ENCODE results near the gene ADAM23. TPM values are rescaled to one million over a fixed set of nuclear protein-coding genes. Genes with fewer than 3 reads are reported as not detected.
A peak's percentile ranks its signal among the peaks of the same experiment; 100 is the strongest.

Gene ADAM23
- total RNA-seq, 1 donor from 2014 or later = 3.7 TPM

- Histone ChIP-seq H3K9me3 (ENCODE audit: control insufficient read depth in 3 of 3, low read length in 3 of 3) (no peaks in the 10 kb centered on the region), H3K27me3 (ENCODE audit: control insufficient read depth in 3 of 3, insufficient read depth in 3 of 3, low read length in 3 of 3) (no peaks in the 10 kb centered on the region), H3K4me3 (ENCODE audit: low read length in 3 of 3) (no peak overlapping the region), H3K9ac (ENCODE audit: low read depth in 1 of 3, low read length in 3 of 3) (no peak overlapping the region), H3K27ac (ENCODE audit: low read depth, low read length) (no peak overlapping the region), H3K36me3 (ENCODE audit: control insufficient read depth in 3 of 3, insufficient read depth in 3 of 3, low read length in 3 of 3) (no peaks in the 10 kb centered on the region), H3K4me1 (ENCODE audit: control insufficient read depth in 3 of 3, insufficient read depth in 3 of 3, low read length in 3 of 3) (peaks cover 0 to 1% (median under 1%) of the 10 kb centered on the region in 3 donors)
These were observed 83.1 kb downstream of the ADAM23 start for GRCh38 chr2:206526416-206526815.

- H3K4me3 ChIP-seq (ENCODE audit: low read length in 3 of 3) = no peak overlapping the region
- no peaks in the 10 kb centered on the region for H3K36me3 ChIP-seq (ENCODE audit: control insufficient read depth in 3 of 3, insufficient read depth in 3 of 3, low read length in 3 of 3)
- H3K4me1 ChIP-seq (ENCODE audit: control insufficient read depth in 3 of 3, insufficient read depth in 3 of 3, low read length in 3 of 3) = peaks cover 4 to 7% (median 6%) of the 10 kb centered on the region in 3 donors
- no peak overlapping the region for H3K27ac ChIP-seq (ENCODE audit: low read depth, low read length)
- no peak overlapping the region for H3K9ac ChIP-seq (ENCODE audit: low read depth in 1 of 3, low read length in 3 of 3)
- H3K27me3 ChIP-seq (ENCODE audit: control insufficient read depth in 3 of 3, insufficient read depth in 3 of 3, low read length in 3 of 3) = no peaks in the 10 kb centered on the region
- no peaks in the 10 kb centered on the region for H3K9me3 ChIP-seq (ENCODE audit: control insufficient read depth in 3 of 3, low read length in 3 of 3)
These were observed 83.8 kb downstream of the ADAM23 start for GRCh38 chr2:206527153-206527552.

GRCh38 chr2:206530727-206531126 lies 87.4 kb downstream of the ADAM23 start:
- no peak overlapping the region for H3K9ac ChIP-seq (ENCODE audit: low read depth in 1 of 3, low read length in 3 of 3)
- H3K27me3 ChIP-seq (ENCODE audit: control insufficient read depth in 3 of 3, insufficient read depth in 3 of 3, low read length in 3 of 3) = no peaks in the 10 kb centered on the region
- H3K9me3 ChIP-seq (ENCODE audit: control insufficient read depth in 3 of 3, low read length in 3 of 3) = no peaks in the 10 kb centered on the region
- no peaks in the 10 kb centered on the region for H3K36me3 ChIP-seq (ENCODE audit: control insufficient read depth in 3 of 3, insufficient read depth in 3 of 3, low read length in 3 of 3)
- H3K4me1 ChIP-seq (ENCODE audit: control insufficient read depth in 3 of 3, insufficient read depth in 3 of 3, low read length in 3 of 3) = peaks cover 4 to 7% (median 6%) of the 10 kb centered on the region in 3 donors
- H3K27ac ChIP-seq (ENCODE audit: low read depth, low read length) = no peak overlapping the region
- no peak overlapping the region for H3K4me3 ChIP-seq (ENCODE audit: low read length in 3 of 3)

GRCh38 chr2:206531996-206532543 lies 88.7 kb downstream of the ADAM23 start:
- peak overlapping the region; percentile 61 for H3K27ac ChIP-seq (ENCODE audit: low read depth, low read length)
- no peak overlapping the region for H3K4me3 ChIP-seq (ENCODE audit: low read length in 3 of 3)
- no peaks in the 10 kb centered on the region for H3K27me3 ChIP-seq (ENCODE audit: control insufficient read depth in 3 of 3, insufficient read depth in 3 of 3, low read length in 3 of 3)
- H3K4me1 ChIP-seq (ENCODE audit: control insufficient read depth in 3 of 3, insufficient read depth in 3 of 3, low read length in 3 of 3) = peaks cover 4 to 7% (median 6%) of the 10 kb centered on the region in 3 donors
- H3K36me3 ChIP-seq (ENCODE audit: control insufficient read depth in 3 of 3, insufficient read depth in 3 of 3, low read length in 3 of 3) = no peaks in the 10 kb centered on the region
- peak overlapping the region in 1 of 3 donors; percentile 35 for H3K9ac ChIP-seq (ENCODE audit: low read depth in 1 of 3, low read length in 3 of 3)
- no peaks in the 10 kb centered on the region for H3K9me3 ChIP-seq (ENCODE audit: control insufficient read depth in 3 of 3, low read length in 3 of 3)

- Histone ChIP-seq H3K27ac (ENCODE audit: low read depth, low read length) (no peak overlapping the region), H3K4me3 (ENCODE audit: low read length in 3 of 3) (no peak overlapping the region), H3K27me3 (ENCODE audit: control insufficient read depth in 3 of 3, insufficient read depth in 3 of 3, low read length in 3 of 3) (no peaks in the 10 kb centered on the region), H3K9me3 (ENCODE audit: control insufficient read depth in 3 of 3, low read length in 3 of 3) (no peaks in the 10 kb centered on the region), H3K9ac (ENCODE audit: low read depth in 1 of 3, low read length in 3 of 3) (no peak overlapping the region), H3K36me3 (ENCODE audit: control insufficient read depth in 3 of 3, insufficient read depth in 3 of 3, low read length in 3 of 3) (no peaks in the 10 kb centered on the region), H3K4me1 (ENCODE audit: control insufficient read depth in 3 of 3, insufficient read depth in 3 of 3, low read length in 3 of 3) (peaks cover 4 to 7% (median 6%) of the 10 kb centered on the region in 3 donors)
These were observed 90.6 kb downstream of the ADAM23 start for GRCh38 chr2:206533977-206534376.

GRCh38 chr2:206535260-206535986 lies 92.1 kb downstream of the ADAM23 start:
- H3K9me3 ChIP-seq (ENCODE audit: control insufficient read depth in 3 of 3, low read length in 3 of 3) = no peaks in the 10 kb centered on the region
- H3K27me3 ChIP-seq (ENCODE audit: control insufficient read depth in 3 of 3, insufficient read depth in 3 of 3, low read length in 3 of 3) = no peaks in the 10 kb centered on the region
- H3K36me3 ChIP-seq (ENCODE audit: control insufficient read depth in 3 of 3, insufficient read depth in 3 of 3, low read length in 3 of 3) = no peaks in the 10 kb centered on the region
- H3K4me3 ChIP-seq (ENCODE audit: low read length in 3 of 3) = no peak overlapping the region
- H3K27ac ChIP-seq (ENCODE audit: low read depth, low read length) = no peak overlapping the region
- peaks cover 4 to 7% (median 6%) of the 10 kb centered on the region in 3 donors for H3K4me1 ChIP-seq (ENCODE audit: control insufficient read depth in 3 of 3, insufficient read depth in 3 of 3, low read length in 3 of 3)
- H3K9ac ChIP-seq (ENCODE audit: low read depth in 1 of 3, low read length in 3 of 3) = no peak overlapping the region

GRCh38 chr2:206540757-206541156 lies 97.4 kb downstream of the ADAM23 start:
- Histone ChIP-seq H3K9me3 (ENCODE audit: control insufficient read depth in 3 of 3, low read length in 3 of 3) (no peaks in the 10 kb centered on the region), H3K27me3 (ENCODE audit: control insufficient read depth in 3 of 3, insufficient read depth in 3 of 3, low read length in 3 of 3) (no peaks in the 10 kb centered on the region), H3K27ac (ENCODE audit: low read depth, low read length) (no peak overlapping the region), H3K36me3 (ENCODE audit: control insufficient read depth in 3 of 3, insufficient read depth in 3 of 3, low read length in 3 of 3) (no peaks in the 10 kb centered on the region), H3K4me1 (ENCODE audit: control insufficient read depth in 3 of 3, insufficient read depth in 3 of 3, low read length in 3 of 3) (no peaks in the 10 kb centered on the region), H3K9ac (ENCODE audit: low read depth in 1 of 3, low read length in 3 of 3) (no peak overlapping the region), H3K4me3 (ENCODE audit: low read length in 3 of 3) (no peak overlapping the region)

- no peaks in the 10 kb centered on the region for H3K36me3 ChIP-seq (ENCODE audit: control insufficient read depth in 3 of 3, insufficient read depth in 3 of 3, low read length in 3 of 3)
- no peaks in the 10 kb centered on the region for H3K27me3 ChIP-seq (ENCODE audit: control insufficient read depth in 3 of 3, insufficient read depth in 3 of 3, low read length in 3 of 3)
- H3K4me3 ChIP-seq (ENCODE audit: low read length in 3 of 3) = no peak overlapping the region
- no peak overlapping the region for H3K27ac ChIP-seq (ENCODE audit: low read depth, low read length)
- no peaks in the 10 kb centered on the region for H3K9me3 ChIP-seq (ENCODE audit: control insufficient read depth in 3 of 3, low read length in 3 of 3)
- H3K4me1 ChIP-seq (ENCODE audit: control insufficient read depth in 3 of 3, insufficient read depth in 3 of 3, low read length in 3 of 3) = no peaks in the 10 kb centered on the region
- no peak overlapping the region for H3K9ac ChIP-seq (ENCODE audit: low read depth in 1 of 3, low read length in 3 of 3)
These were observed 99.7 kb downstream of the ADAM23 start for GRCh38 chr2:206543073-206543472.

- no peak overlapping the region for H3K9ac ChIP-seq (ENCODE audit: low read depth in 1 of 3, low read length in 3 of 3)
- no peaks in the 10 kb centered on the region for H3K4me1 ChIP-seq (ENCODE audit: control insufficient read depth in 3 of 3, insufficient read depth in 3 of 3, low read length in 3 of 3)
- H3K9me3 ChIP-seq (ENCODE audit: control insufficient read depth in 3 of 3, low read length in 3 of 3) = no peaks in the 10 kb centered on the region
- no peak overlapping the region for H3K4me3 ChIP-seq (ENCODE audit: low read length in 3 of 3)
- no peak overlapping the region for H3K27ac ChIP-seq (ENCODE audit: low read depth, low read length)
- no peaks in the 10 kb centered on the region for H3K36me3 ChIP-seq (ENCODE audit: control insufficient read depth in 3 of 3, insufficient read depth in 3 of 3, low read length in 3 of 3)
- H3K27me3 ChIP-seq (ENCODE audit: control insufficient read depth in 3 of 3, insufficient read depth in 3 of 3, low read length in 3 of 3) = no peaks in the 10 kb centered on the region
These were observed 105.1 kb downstream of the ADAM23 start for GRCh38 chr2:206548383-206548782.

GRCh38 chr2:206555721-206556120 lies 112.4 kb downstream of the ADAM23 start:
- H3K4me3 ChIP-seq (ENCODE audit: low read length in 3 of 3) = no peak overlapping the region
- H3K4me1 ChIP-seq (ENCODE audit: control insufficient read depth in 3 of 3, insufficient read depth in 3 of 3, low read length in 3 of 3) = no peaks in the 10 kb centered on the region
- no peaks in the 10 kb centered on the region for H3K36me3 ChIP-seq (ENCODE audit: control insufficient read depth in 3 of 3, insufficient read depth in 3 of 3, low read length in 3 of 3)
- no peaks in the 10 kb centered on the region for H3K9me3 ChIP-seq (ENCODE audit: control insufficient read depth in 3 of 3, low read length in 3 of 3)
- H3K9ac ChIP-seq (ENCODE audit: low read depth in 1 of 3, low read length in 3 of 3) = no peak overlapping the region
- no peak overlapping the region for H3K27ac ChIP-seq (ENCODE audit: low read depth, low read length)
- H3K27me3 ChIP-seq (ENCODE audit: control insufficient read depth in 3 of 3, insufficient read depth in 3 of 3, low read length in 3 of 3) = no peaks in the 10 kb centered on the region

All from skeletal muscle tissue (tissue), 4 donors.